Activated effector memory CD4-positive, alpha-beta T cell treated with anti-CD3 and anti-CD28 coated beads, Interleukin-2, amount 50 U/mL, for 16 hours (primary cell): ENCODE data around the gene LAG3.

Experiments
- DNase-seq: peaks from one replicate; pipeline ENCODE4 v3.0.0-alpha.2; 2020

The LAG3 gene

GRCh38 chr12:6753772-6754356, 18.5 kb upstream of the LAG3 start:
- no peak for DNase-seq

DNA sequence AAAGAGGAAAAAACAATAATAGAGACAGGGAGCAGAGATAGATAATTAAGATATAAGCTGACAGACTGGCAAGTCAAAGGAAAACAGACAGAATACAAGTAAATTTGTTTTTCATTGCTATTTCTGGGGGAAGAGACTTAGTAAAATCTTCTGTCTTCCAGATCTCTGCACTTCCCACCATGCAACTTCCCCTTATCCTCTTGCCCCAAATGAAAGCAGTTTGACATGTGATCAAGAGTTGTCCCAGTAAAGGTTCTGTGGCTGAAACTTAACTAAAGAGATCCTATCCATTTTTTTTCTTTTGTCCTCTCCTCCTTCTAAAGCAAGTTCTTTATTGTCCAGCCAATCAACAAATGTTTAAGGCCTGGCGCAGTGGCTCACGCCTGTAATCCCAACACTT, 17.9 kb upstream of the LAG3 start:
- DNase-seq = no peak

GRCh38 chr12:6757028-6757690, 15.2 kb upstream of the LAG3 start:
- no peak for DNase-seq

DNA sequence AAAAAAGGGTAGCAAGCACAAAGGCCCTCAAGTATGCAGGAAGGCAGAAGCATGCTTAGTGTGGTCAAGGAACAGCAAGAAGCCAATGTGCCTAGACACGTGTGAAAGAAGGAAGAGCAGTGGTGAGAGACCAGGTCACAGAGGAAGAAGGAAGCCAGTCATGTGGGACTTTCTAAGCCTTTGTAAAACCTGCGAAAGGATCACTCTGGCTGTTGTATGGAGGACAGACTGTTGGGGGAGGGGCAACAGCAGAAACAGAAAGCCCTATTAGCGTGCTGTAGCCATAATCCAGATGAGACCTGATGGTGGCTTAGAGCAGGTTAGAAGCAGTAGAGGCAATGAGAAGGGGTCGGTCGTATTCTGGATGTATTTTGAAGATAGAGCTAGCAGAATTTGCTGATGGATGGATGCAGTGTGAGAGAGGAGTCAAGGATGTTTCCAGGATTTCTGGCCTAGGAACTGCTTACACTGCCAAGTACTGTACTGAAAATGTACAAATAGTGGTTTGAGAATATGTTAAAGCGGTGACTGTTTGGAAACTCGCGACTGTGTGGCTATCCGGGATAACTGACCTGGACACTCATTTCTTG, 13.7 kb upstream of the LAG3 start:
- DNase-seq = no peak

DNA sequence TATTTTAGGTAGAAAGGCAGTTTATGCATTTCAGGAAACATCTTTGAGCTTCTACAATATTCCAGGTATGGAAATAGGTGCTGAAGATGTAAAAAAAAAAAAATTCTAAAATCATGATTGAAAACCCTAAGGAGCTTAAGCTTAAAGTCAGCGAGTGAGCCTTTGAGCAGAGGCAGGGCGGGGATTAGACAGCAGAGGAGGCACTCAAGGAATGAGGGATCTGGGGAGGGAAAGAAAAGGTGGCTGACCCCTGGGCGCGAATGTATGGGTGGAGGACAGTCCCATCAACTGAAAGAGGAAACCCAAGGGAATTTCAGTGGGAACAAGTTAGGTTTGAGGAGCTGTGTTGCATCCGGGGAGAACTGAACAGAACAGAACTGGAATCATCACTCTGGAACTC, 12.6 kb upstream of the LAG3 start:
- DNase-seq = no peak

DNA sequence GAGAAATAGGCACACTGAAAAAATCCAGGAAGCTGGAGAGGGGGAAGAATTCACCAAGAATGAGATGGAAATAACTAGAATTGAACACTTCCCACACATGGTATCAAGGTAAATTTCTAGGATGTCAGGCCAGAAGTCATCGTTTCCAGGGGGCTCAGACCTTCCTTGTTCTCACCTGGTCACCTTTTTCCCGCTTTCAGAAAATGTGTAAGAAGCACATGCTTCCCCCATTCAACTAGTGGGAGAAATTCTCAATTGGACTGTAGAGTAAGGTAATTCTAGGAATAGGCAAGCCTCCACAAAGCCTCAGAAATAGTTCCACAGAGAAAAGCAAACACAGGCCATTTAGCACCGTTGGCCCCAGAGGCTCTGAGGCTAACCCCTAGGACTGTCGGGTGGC, 8.9 kb upstream of the LAG3 start:
- DNase-seq = no peak

- DNase-seq = peak; percentile 76
These were observed 8.1 kb upstream of the LAG3 start for GRCh38 chr12:6764011-6764828.

- no peak for DNase-seq
These were observed 7.2 kb upstream of the LAG3 start for GRCh38 chr12:6765048-6765633.

- peak; percentile 76 for DNase-seq
These were observed 6.4 kb upstream of the LAG3 start, which contains the start of gene PTMS for GRCh38 chr12:6765634-6766581. Gene PTMS (plus strand): TSS chr12:6766363. CDS start chr12:6766706, 343 bp downstream.

DNA sequence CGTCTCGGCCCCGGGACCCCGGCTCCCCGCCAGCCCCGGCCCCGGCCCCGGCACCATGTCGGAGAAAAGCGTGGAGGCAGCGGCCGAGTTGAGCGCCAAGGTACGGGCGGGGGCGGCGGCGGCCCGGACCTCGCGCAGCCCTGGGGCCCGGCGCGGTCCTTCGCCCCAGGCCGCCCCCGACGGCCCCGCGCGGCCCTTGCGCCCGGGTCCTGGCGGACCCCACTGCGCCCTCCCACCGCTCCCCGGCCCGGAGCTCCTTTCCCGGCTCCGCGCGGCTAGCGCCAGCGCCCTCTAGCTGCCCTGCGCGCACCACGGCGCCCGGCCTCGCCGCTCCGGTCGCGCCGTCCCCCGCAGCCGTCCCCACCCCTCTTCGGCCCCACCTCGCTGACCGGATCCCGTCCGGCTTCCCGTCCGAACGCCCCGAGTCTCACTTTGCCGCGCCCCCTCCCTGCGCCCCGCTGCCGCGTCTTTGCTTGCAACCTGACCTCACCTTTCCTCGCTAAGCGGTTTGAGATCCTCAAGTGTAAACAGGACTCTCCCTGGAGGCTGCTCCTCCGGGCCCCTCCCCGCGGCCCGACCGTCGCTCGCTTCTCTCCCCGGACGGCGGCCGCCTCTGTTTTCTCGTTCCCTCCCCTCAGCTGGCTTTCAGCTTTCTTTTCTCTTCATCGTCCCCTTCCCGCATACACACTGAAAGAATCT, 5.5 kb upstream of the LAG3 start:
- DNase-seq = peak; percentile 86

- no peak for DNase-seq
These were observed 4.7 kb upstream of the LAG3 start for GRCh38 chr12:6767353-6768319.

GRCh38 chr12:6768437-6768914, 3.8 kb upstream of the LAG3 start:
- DNase-seq = no peak

DNA sequence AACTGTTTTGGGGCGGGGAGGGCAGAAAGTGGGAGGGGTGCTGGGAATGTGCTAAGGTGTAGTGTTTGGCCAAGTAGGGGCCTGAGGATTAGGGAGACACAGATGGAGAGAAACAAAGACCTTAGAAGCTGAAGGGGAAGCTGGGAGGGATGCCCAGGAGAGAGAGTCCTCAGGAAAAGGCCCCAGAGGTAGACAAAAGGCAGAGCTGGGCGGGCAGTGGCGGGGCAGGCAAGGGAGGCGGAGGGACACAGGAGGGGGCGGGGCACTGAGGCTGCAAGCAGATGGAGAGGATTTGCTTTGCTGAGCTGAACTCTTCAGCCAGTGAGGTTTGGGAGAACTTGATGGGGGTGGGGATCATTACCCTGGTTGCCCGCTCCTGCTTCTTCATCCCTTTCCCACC, 3.3 kb upstream of the LAG3 start:
- no peak for DNase-seq

DNA sequence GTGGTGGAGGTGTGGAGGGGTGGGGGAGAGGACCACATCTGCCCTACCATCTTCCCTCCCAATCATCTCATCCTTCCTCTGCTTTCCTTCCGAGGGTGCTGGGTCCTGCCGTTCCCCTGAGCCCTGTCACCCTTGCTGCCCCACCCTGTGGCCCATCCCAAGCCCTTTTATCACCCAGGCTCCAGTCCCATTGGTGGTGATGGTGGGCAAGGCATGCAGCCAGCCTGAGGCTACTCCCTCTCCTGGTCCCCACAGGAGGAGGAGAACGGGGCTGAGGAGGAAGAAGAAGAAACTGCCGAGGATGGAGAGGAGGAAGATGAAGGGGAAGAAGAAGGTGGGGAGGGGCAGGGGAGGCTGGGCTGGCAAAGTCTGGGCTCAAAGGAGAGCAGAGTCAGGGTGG, 2.7 kb upstream of the LAG3 start:
- DNase-seq = no peak

DNA sequence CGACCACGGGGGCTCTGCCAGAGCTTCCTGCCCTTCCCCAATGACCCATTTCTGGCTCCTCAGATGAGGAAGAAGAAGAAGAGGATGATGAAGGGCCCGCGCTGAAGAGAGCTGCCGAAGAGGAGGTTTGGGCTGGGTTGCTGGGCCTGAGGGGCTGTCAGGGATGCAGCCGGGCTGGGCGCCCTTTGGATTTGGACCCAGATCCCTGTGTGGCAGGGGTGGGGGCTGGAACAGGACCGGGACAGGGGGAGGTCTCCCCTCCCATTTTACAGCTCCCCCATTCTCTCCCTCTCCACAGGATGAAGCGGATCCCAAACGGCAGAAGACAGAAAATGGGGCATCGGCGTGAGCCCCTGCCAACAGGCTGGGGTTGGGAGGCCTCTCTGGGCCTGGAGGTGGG, 2.2 kb upstream of the LAG3 start:
- no peak for DNase-seq

DNA sequence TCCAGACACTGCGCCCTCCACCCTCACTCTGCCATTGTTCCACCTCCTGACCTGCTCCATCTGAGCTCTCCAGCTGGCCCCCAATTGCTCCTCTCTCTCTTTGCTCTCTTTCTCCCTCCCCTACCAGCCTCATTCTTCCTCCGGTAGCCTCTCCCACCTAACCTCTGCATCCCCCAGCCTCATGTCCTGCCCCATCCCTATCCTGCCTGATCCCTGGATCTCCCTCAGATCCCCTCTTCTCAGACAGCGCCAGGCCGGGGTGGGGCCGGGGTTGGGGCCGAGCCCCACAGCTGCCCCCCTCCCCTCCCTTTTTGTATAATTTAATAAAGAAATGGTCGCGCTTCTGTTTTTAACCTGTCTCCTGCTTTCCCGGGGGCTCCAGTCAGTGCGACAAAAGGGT, 1.7 kb upstream of the LAG3 start:
- no peak for DNase-seq

DNA sequence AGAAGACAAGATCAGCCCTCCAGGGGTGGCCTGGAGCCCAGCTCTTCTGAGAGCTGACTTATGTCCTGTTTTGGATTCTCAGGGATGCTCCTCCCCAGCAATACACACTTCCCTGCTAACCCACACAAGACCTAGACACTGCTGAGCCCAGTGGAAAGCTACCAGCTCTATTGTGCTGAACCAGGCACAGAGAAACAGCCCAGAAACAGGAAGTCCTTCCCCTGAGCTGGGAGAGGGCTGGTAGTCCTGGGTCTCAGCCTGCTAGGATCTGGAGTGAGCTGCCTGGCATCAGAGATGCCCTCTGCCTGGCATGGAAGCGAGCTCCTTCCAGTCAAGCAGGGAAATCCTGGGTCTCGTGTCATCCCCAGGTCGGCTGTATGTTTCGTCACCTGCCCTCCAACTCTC, 1.2 kb upstream of the LAG3 start:
- DNase-seq = no peak

- no peak for DNase-seq
These were observed 600 bp upstream of the LAG3 start for GRCh38 chr12:6771509-6772330.
